Activated CD4-positive, alpha-beta T cell treated with anti-CD3 and anti-CD28 coated beads, Interleukin-2, amount 50 U/mL, for 4 hours (primary cell): ENCODE results near the gene ERCC4.

Source experiments
- DNase-seq, 2 experiments: peaks; one replicate each; pipeline ENCODE4 v3.0.0-alpha.2; 2020

The ERCC4 gene

GRCh38 chr16:13950821-13951547, 31.0 kb downstream of the ERCC4 start:
- DNase-seq = no peak

DNA sequence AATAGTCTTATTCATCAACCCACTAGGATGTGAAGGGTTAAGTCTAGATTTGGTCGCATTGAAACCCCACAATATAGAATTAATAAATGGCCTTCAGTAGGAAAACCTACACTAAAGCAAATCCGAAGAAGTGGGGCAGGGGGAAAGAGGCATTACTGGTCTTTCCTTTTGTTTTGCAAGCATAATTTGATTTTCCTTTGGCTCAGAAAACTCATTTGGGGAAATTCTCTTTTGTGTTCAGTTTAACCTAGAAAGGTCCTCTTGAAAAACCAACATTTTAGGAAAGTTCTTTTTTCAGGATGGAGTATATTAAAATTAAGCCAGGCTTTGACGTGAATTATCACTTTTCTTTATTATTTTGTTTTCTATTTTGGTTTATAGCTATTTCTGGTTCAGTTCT, 31.7 kb downstream of the ERCC4 start:
- DNase-seq = no peak

DNA sequence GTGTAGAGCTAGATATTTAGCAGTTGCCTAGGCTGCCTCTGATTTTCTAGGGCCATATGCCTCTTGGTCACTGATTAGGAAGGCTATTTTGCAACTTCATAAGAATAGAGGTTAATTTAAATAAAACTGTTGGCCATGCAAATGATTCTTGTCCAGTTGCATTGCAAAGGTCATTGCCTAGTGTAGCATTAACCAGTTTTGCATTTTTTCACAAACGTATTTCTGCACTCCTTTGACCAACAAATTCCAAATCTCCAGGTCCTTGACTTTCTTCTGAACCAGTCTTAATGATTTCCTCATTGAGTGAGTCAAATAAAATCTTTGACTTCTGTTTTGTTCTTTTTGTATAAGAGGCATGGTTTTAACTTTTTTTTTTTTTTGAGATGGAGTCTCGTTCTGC, 33.5 kb downstream of the ERCC4 start:
- no peak for DNase-seq

DNA sequence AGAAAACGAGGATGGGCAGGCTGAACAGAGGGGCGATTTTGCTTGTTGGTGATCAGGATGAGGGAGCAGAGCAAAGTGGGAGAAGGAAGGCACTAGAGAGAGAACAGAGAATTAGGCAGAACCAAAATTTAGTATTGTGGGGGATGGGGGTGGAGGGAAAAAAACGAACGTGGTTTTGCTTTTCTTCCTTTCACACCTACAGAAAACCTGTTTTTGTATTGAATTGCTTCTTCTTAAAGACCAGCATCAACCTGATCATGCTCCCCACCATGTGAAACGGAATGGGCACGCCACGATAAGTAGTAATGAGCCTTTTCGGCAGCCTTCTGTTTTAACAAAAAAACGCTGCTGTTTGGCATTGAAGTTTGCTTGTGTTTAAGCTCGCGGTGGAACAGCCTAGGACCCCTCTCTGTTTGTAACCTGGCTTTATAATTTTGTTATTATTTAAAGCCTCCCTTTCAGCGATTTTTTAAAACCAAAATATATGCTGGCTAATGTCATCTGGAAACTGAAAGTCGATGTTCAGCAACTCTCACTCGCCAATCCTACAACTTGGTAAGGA, 36.8 kb downstream of the ERCC4 start:
- no peak for DNase-seq

- DNase-seq = no peak
Observed at GRCh38 chr16:13957197-13958078, 37.5 kb downstream of the ERCC4 start.

DNA sequence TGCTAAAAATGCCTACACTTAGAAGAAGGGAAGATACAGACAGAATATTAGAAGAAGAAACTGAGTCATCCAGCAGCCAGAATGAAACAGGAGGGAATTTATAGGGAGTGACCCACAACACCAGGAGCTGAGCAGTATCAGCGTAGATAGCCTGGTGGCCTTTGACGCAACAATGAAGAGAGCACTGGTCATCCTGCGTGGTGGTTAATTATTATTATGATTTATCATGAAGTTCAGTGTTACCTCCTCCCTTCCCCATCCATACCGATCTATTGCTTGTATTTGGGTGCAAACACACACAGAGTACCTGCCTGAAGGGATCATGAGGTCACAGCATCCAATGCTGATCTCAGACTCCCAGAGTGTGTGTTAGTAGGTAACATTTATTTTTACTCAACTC, 38.5 kb downstream of the ERCC4 start:
- no peak for DNase-seq

GRCh38 chr16:13959626-13960025, 39.7 kb downstream of the ERCC4 start:
- DNase-seq = no peak

DNA sequence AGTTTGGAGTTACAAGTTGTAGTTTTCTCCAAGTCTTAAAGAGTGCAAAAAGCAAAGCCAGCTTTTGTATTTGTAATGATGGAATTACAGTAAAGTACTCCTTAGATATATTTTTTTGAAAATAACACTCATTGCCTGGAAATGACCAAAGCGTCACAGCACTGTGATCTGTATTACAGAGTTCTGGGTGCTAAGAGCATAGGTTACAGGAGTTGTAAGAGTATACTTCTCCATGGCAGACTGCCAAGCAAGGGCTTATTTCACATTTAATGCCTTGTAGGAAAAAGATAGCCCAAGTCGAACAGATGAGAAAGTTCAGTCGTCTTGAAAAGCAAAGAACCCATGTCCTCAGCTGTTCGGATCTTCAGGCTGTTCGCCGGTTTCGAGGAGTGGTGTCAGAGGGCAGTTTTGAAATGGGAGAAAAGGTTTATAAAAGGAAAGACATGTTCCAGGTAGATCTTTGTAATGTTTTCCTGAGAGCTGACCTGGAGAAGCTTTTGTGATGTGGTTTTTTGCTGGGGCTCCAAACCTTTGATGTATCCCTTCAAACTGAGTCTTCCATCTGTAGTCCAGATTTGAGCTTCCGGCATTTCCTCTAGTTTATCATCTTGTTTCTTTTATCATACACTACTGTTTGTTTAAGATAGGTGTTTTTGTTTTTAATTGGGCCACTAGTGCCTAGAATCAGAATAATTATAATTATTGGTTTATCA, 41.3 kb downstream of the ERCC4 start:
- DNase-seq = no peak

- no peak for DNase-seq
Observed at GRCh38 chr16:13962232-13962631, 42.3 kb downstream of the ERCC4 start.

DNA sequence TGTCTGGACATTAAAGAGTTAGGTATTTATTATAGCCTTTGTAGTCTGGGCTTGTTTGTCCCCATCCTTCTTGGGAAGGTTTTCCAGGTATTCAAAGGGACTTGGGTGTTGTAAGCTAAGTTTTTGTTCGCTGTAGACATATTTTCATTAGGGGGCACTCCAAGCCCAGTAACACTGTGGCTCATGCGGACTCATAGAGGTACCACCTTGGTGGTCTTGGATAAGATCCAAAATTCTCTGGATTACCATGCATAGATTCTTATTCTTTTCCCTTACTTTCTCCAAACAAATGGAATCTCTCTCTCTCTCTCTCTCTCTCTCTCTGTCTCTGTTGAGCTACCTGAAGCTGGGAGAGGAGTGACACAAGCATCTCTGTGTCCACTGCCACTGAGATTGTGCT, 48.9 kb downstream of the ERCC4 start:
- DNase-seq = no peak

DNA sequence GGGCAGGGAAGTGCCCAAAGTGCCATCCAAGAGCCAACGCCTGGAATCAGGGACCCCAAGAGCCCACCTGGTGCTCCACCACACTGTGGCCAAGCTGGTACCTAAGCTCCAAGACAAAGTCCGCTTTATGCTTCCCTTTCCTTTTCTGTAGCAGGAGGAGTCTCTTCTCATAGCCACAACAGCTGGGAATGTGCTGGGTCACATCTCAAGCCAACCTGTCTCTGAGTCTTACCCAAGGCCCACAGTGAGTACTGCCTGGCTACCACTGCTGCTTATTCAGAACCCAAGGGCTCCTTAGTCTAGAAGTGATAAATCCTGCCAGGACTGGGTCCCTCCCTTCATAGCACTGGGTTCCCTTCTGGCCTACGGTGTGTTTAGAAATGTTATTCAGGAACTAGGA, 49.8 kb downstream of the ERCC4 start:
- no peak for DNase-seq

- DNase-seq = no peak
Observed at GRCh38 chr16:13970708-13971422, 50.9 kb downstream of the ERCC4 start.

DNA sequence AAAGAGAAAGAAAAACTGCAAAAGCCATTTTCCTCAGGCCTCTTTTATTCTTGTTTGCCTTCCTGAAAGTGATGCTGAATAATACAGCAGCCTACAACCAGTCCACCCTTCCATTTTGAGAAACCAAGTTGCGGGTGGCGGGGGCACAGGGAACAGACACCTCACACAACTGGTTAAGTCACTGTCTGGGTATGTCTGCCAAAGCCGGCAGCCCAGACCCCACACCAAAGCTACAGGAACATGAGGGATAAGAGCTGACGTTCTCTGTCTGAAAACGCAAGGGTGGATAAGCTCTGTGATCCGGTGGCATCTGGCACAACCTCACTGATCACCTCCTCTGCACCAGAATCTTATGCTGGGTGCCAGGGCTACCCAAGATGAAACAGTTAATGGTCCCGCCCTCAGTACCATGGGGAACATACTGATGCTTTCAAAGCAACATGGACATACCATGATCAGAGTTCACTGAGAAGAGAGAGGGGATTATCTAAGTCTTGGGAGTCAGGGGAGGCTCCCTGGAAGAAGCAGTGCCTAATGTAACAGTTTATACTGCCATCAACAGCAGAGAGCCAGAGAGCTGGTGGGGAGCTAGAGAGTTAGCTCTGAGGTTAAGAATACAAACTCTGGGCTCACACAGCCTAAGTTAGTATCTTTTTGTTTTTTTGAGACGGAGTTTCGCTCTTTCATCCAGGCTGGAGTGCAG, 53.5 kb downstream of the ERCC4 start:
- no peak for DNase-seq

GRCh38 chr16:13977177-13977576, 57.2 kb downstream of the ERCC4 start:
- DNase-seq = no peak

DNA sequence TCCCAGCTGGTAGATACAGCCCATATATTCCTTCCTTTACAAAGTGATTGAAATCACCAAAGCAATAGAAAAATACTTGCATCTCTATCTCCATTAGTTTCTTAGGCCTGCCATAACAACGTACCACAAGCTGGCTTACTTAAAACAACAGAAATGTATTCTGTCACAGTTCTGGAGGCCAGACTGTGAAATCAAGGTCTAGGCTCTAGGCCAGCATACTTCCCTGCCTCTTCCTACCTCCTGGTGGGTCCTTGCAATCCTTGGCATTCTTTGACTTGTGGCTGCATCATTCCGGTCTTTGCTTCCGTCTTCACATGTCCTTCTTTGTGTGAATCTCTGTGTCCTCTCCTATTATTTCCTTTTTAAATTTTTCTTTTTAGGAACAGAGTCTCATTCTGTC, 62.5 kb downstream of the ERCC4 start:
- no peak for DNase-seq

DNA sequence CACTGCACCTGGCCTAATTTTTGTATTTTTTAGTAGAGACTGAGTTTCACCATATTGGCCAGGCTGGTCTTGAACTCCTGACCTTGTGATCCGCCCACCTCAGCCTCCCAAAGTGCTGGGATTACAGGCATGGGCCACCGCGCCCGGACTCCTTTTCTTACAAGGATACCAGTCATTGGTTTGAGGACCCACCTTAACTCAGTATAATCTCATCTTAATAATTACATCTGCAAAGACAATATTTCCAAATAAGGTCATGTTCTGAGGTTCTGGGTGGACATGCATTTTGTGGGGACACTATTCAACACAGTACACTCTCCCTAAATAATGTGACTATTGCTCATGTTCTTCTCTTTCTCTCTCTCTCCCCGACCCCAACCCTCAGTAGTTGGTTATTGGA, 63.7 kb downstream of the ERCC4 start:
- no peak for DNase-seq

DNA sequence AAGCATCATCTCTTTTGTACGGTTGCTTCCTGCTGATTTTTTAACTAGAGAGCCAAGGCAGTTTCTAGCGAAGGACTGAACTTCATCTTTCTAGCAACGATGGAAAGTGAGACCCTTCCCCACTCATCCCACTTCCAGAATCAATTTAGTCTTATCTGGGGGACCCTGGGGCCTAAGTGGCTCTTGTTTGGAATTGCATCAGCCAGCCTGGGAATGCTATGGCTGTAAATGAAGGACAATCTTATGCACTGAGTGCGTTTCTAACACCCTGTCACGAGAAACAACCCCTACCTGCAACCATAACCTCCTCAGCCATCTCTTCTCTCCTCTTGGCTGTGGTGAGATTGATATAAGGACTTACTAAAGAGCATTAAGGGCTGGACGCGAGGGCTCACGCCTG, 64.8 kb downstream of the ERCC4 start:
- no peak for DNase-seq

DNA sequence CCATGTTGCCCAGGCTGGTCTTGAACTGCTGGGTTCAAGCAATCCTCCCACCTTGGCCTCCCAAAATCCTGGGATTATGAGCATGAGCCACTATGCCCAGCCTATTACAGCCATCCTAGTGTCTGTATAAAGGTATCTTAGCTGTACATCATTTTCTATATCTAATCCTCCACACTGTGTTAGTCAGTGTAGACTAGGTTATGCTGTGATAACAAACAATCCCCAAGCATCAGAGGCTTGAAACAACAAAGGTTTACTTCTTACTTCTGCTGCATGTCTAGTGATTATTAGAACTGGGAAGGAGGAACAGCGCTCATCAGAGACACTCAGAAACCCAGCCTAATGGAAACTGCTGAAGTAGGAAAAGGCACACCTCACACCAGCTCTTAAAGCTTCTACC, 68.1 kb downstream of the ERCC4 start:
- DNase-seq = no peak

- no peak for DNase-seq
Observed at GRCh38 chr16:13992322-13992721, 72.4 kb downstream of the ERCC4 start.

DNA sequence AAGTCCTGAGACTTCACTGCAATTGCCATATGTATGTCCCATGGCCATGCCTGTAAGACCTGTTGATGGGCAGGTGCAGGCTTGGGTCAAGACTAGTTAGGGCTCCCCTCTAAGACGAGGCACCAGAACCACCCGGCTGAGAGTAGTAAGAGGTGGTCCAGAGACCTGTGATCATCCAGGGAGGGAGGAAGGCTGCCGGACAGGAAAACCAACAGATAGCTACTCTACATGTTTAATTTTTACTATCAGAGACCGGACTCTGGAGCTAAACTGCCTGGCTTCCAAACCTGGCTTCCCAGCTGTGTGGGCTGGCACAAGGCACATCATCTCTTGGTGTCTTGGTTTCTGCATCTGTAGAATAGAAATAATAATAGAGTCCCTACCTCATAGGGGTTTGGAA, 73.0 kb downstream of the ERCC4 start:
- no peak for DNase-seq

GRCh38 chr16:13994239-13995106, 74.5 kb downstream of the ERCC4 start:
- DNase-seq = no peak
